ENCODE measurements around the gene ARHGAP40. TPM values are rescaled to one million over a fixed set of nuclear protein-coding genes. Genes with fewer than 3 reads are reported as not detected.

The ARHGAP40 gene
- total RNA-seq, 1 donor from 2014 or later: not detected

Other genes with a start within 250 kb of the ARHGAP40 start
- gene SNHG17, start 166.5 kb upstream of the ARHGAP40 start, total RNA-seq: 30.8 TPM
- 40.9 TPM for gene RALGAPB, start 129.0 kb upstream of the ARHGAP40 start, total RNA-seq
- gene ADIG, start 20.6 kb upstream of the ARHGAP40 start, total RNA-seq: not detected
- gene SLC32A1, start 122.7 kb downstream of the ARHGAP40 start, total RNA-seq: not detected
- gene ACTR5, start 146.7 kb downstream of the ARHGAP40 start, total RNA-seq: 8.5 TPM
- 7.5 TPM for gene PPP1R16B, start 203.9 kb downstream of the ARHGAP40 start, total RNA-seq

Data from sciatic nerve (tissue), 1 donor.